GM10248 (cell line): ENCODE measurements around the gene TERB1.

Experiments used
- CTCF ChIA-PET: fragments of 300-600 bp; sonication (Branson Sonifier 250); formaldehyde crosslinking; extraction: SDS; loops from one replicate; lab custom pipeline; 2021; ENCODE audit warnings: antibody characterized with exemption; lab: Yijun Ruan, JAX
- POLR2A ChIA-PET: fragments of 350-650 bp; sonication (Branson Sonifier 250); formaldehyde crosslinking; extraction: SDS; loops from one replicate; lab custom pipeline; 2020; ENCODE audit warnings: antibody characterized with exemption; lab: Yijun Ruan, JAX
- DNase-seq: peaks from one replicate; pipeline ENCODE4 v3.0.0; 2012; ENCODE audit errors: extremely low spot score
- TF ChIP-seq, protein P1 (sequence below): IDR thresholded peaks from 2 replicates; pipeline ENCODE4 v1.5.1; 2012; ENCODE audit warnings: mild to moderate bottlenecking, low read depth; ENCODE audit errors: extremely low read depth, missing control alignments, control extremely low read depth

TERB1 gene

DNA sequence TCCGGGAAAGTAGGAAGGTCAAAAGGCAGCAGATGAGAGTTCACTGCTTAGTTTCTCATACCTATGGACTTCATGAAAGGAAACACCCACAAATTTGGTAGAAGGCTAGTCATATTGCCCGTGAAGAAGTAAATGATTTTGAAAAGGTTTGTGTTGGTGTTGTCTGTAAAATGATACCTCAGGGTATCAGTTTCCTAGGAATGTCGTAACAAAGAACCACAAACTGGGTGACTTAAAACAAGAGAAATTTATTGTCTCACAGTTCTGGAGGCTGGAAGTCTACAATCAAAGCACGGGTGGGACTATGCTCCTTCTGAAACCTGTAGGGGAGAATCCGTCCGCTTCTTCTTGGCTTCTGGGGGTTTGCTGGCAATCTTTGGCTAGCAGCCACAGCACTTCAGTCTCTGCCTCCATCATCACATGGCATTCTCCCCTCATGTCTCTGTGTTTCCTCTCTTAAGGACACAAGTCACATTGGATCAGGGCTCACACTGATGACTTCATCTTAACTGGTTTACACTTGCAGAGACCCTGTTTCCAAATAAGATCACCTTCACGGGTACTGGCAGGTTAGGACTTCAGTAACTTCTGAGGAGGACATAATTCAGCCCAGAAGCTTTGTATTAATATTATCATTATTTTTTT, 31.4 kb upstream of the TERB1 start:
- TF ChIP-seq, protein P1, sequence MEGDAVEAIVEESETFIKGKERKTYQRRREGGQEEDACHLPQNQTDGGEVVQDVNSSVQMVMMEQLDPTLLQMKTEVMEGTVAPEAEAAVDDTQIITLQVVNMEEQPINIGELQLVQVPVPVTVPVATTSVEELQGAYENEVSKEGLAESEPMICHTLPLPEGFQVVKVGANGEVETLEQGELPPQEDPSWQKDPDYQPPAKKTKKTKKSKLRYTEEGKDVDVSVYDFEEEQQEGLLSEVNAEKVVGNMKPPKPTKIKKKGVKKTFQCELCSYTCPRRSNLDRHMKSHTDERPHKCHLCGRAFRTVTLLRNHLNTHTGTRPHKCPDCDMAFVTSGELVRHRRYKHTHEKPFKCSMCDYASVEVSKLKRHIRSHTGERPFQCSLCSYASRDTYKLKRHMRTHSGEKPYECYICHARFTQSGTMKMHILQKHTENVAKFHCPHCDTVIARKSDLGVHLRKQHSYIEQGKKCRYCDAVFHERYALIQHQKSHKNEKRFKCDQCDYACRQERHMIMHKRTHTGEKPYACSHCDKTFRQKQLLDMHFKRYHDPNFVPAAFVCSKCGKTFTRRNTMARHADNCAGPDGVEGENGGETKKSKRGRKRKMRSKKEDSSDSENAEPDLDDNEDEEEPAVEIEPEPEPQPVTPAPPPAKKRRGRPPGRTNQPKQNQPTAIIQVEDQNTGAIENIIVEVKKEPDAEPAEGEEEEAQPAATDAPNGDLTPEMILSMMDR = no peak
- no peak for DNase-seq
- CTCF ChIA-PET = interaction anchor here (1.0 to 5.6 kb wide), 5 partner anchors 18 to 225 kb away, joined by 3 to 80 read pairs (median 16); no protein-coding TSS in a partner anchor
- POLR2A ChIA-PET = no interaction called here

DNA sequence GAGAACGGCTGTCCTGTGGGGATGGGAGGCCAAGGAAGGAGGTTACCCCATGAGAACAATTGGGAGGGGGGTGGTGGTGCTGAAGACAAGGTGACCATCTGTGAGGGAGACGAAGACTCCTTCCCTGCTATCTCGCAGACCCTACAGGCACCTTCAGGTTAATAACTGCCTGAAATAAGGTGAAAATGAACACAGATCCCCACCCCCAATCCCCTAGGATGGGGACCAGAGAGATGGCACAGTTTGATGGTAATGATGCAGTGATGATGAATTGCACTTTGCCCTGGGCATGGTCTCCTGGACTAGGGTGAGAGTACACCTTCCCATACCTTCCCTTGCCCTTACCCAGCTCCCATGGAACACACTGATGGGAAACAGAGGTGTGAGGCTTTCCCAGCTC, 30.8 kb upstream of the TERB1 start:
- TF ChIP-seq, protein P1 = no peak
- no peak for DNase-seq
- ChIA-PET CTCF (interaction anchor here (0.9 to 5.6 kb wide), 10 partner anchors 11 to 181 kb away, joined by 3 to 80 read pairs (median 26); partner anchors contain the start of gene CA7), POLR2A (no interaction called here)

DNA sequence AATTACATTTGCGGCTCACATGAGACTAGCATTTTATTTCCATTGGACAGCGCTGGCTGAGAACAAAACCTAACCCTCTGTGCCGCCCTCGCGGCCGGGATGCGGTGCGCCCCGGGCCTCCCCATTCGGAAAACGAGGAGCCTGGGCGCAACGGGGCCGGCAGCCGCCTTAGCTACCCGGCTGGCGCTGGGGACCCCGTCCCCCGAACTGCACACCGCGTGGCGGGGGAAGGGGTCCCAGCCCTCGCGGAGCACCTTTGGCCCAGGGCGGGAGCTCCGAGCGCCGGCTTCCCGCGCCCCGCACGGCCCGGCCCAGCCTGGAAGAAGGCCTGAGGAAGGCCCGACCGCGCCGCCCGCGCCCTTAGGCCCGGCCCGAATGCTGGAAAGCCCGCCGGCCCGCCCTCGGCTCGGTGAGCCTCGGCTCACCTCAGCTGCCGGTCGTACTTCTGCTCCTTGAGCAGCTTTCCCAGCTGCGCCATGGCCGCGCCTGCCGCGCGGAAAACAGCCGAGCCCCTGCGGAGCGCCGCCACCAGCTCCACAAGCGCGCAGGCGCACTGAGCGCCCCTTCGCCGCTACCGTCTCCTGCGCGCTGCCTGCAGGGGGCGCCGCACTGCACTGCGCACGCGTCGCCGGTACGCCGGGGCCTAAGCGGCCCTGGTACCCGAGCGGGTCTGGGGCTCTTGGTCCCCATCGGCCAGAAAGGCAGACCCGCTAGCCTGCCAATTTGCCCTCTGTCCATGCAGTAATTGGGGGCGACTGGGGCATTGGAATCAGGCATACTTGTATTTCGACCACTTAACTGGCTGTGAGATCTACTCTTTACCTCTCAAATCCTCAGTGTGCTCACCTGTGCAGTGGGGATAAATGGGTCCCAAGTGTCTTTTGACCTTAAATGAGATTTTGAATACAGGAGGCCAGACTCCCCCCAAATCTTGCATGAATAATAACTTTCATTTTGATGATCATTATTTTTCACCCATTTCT, 29.3 kb upstream of the TERB1 start, which contains the start of gene NAE1:
TSS of gene NAE1 (minus strand) at position 555 of the 983 bp plus-strand sequence. CDS start at position 478, 77 bp downstream.
- TF ChIP-seq, protein P1 = peak; percentile 99
- DNase-seq = peak; percentile 96
- ChIA-PET CTCF (interaction anchor here (0.6 to 5.6 kb wide), 55 partner anchors 8 to 426 kb away, joined by 3 to 80 read pairs (median 4); partner anchors contain the start of genes CA7, DYNC1LI2 and PDP2), POLR2A (interaction anchor here (0.6 kb wide), 1 partner anchor 38 kb away, joined by 8 read pairs; no protein-coding TSS in a partner anchor)

DNA sequence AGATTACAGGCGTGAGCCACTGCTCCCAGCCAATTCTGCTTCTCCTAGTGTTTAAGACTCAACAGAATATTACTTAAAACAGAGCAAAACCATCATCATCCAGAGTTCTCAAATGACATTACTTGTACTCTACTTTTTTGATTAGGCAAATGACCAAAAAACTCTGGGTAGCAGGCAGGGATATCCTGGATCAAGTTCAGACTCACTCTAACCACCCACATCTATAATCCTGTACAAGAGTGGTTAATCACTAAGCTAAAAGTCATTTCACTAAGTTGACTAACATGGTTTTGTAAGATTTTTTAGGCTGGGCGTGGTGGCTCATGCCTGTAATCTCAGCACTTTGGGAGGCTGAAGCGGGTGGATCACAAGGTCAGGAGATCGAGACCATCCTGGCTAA, 22.6 kb upstream of the TERB1 start:
- no peak for DNase-seq
- ChIA-PET POLR2A (no interaction called here), CTCF (interaction anchor here (0.9 to 2.8 kb wide), 7 partner anchors 12 to 73 kb away, joined by 3 to 16 read pairs (median 4); partner anchors contain the start of genes CA7 and DYNC1LI2)
- TF ChIP-seq, protein P1 = no peak

DNA sequence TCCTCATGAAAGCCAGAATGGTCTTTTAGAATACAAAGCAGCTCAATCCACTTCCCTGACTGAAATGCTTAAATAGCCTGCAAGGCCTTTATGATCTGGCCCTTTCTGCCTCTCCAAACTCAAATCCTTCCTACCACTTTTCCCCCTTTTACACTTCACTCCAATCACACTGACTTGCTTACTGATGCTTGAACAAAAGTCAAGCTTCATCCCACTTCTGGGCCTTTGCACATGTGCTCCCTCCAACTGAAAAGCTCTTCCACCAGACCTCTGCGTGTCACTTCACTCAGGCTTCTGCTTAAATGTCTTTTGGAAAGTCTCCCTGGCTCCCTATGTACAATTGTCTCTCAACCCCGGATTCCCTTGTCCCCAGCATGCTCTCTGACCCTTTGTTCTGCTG, 13.3 kb upstream of the TERB1 start:
- ChIA-PET CTCF (interaction anchor here (2.0 to 6.7 kb wide), 2 partner anchors 15 to 53 kb away, joined by 6 to 51 read pairs; partner anchors contain the start of gene NAE1), POLR2A (no interaction called here)
- DNase-seq = no peak
- TF ChIP-seq, protein P1 = no peak

DNA sequence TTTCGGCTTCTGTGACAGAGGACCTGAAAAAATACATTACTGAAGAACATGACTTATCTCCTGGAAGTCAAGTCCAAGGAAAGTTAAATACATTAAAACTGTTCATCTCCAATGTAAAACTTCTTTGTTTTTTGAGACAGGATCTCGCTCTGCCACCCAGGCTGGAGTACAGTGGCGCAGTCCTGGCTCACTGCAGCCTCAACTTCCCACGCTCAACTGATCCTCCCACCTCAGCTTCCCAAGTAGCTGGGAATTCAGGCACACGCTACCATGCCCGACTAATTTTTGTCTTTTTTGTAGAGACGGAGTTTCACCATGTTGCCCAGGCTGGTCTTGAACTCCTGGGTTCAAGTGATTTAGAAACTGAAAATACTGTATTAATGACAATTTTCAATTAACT, 9.7 kb upstream of the TERB1 start:
- DNase-seq = no peak
- TF ChIP-seq, protein P1 = no peak
- CTCF ChIA-PET = interaction anchor here (1.0 to 1.5 kb wide), 3 partner anchors 13 to 57 kb away, joined by 4 to 5 read pairs (median 4); partner anchors contain the start of gene NAE1
- POLR2A ChIA-PET = no interaction called here
